ENCODE results near the gene LYZL1.
"Not testable (repeated sequence)": the region's sequence is repeated elsewhere in the genome, so short reads cannot be mapped to it uniquely, and the experiment has no call there.

The LYZL1 gene

GRCh38 chr10:29288906-29289305 lies at the start of gene LYZL1:
LYZL1 (plus strand) TSS chr10:29289070; CDS start chr10:29291868, 2,798 bp downstream.
- H3K27ac ChIP-seq; H3K4me3 ChIP-seq; DNase-seq (ENCODE audit: low spot score): not testable (repeated sequence)

GRCh38 chr10:29239569-29240472 lies 49.0 kb upstream of the LYZL1 start:
- H3K27ac ChIP-seq: no peak overlapping the region
- no peak overlapping the region for H3K4me3 ChIP-seq
- TF ChIP-seq CTCF (IDR thresholded peaks at IDR 0.05): no peak
- no peak for DNase-seq (ENCODE audit: low spot score)

DNA sequence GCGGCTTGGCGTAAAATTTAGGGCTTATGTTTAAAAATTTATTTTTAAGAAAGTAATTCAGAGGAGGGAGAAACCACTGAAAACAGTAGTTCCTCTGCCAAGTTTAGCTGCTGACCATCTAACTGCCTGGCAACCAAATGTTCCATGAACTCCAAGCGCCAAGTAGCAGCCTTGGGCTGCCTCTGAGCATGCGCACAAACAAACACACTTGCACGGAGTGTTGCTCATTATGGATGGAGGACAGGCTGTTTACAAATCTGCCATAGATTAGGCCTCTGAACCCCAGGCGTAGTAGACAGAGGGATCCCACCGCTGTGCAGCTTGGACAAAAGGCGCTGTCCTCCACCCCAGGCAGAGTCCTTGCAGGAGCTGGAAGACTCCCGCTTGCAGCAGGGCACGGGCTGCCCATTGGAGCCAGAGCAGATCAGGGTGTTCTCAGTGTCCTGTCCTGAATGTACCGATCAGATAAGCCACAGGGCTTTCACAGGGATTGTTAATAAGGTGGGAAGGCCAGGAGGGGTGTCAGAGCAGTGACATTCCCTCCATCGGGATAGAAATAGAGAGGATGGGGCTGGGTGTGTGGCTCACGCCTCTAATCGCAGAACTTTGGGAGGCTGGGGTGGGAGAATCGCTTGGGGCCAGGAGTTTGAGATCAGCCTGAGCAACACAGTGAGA lies 47.7 kb upstream of the LYZL1 start:
- no peak for DNase-seq (ENCODE audit: low spot score)
- no peak overlapping the region for H3K4me3 ChIP-seq
- H3K27ac ChIP-seq: no peak overlapping the region
- no peak for TF ChIP-seq CTCF (IDR thresholded peaks at IDR 0.05)

DNA sequence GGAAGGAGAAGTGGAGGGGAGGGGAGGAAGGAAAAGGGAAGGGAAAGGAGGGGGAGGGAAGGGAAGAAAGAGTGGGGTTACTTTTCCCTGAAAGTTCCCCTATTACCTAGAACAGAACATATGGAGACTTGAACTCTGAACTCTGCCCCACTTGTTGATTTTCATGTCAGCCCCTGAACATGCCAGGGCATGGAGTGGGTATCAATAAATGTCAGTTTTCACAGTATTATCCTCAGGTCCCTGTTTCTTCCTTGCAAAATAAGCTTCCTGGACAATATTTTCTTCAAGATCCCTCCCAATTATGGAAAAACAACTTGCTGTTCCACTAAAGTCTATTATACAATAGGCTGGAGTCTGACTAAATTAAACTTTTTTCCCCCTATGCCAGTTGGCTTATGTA lies 46.9 kb upstream of the LYZL1 start:
- H3K27ac ChIP-seq: no peak overlapping the region
- no peak for DNase-seq (ENCODE audit: low spot score)
- no peak overlapping the region for H3K4me3 ChIP-seq
- no peak for TF ChIP-seq CTCF (IDR thresholded peaks at IDR 0.05)

DNA sequence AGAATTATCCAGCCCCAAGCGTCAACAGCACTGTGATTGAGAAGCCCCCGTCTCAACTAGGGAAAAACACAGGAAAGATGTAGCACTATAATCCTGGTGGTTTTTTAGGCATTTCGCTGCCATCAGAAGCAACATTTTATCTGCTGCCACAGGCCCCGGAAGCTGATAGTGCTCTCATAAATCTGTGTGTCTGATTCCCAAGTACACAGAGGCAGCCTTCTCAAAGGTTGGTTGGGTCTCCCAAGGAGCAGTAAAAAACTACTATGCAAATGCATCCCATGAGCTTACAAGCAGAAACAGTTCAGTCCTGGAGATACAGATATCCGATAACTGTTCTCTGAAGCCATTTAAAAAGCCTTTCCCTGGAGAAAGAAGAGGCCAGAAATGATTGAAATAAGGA lies 45.8 kb upstream of the LYZL1 start:
- TF ChIP-seq CTCF (IDR thresholded peaks at IDR 0.05): no peak
- Histone ChIP-seq H3K4me3 (no peak overlapping the region), H3K27ac (no peak overlapping the region)
- no peak for DNase-seq (ENCODE audit: low spot score)

- Histone ChIP-seq H3K27ac (no peak overlapping the region), H3K4me3 (no peak overlapping the region)
- TF ChIP-seq CTCF (IDR thresholded peaks at IDR 0.05): no peak
- no peak for DNase-seq (ENCODE audit: low spot score)
Observed at GRCh38 chr10:29243750-29244149, 45.1 kb upstream of the LYZL1 start.

DNA sequence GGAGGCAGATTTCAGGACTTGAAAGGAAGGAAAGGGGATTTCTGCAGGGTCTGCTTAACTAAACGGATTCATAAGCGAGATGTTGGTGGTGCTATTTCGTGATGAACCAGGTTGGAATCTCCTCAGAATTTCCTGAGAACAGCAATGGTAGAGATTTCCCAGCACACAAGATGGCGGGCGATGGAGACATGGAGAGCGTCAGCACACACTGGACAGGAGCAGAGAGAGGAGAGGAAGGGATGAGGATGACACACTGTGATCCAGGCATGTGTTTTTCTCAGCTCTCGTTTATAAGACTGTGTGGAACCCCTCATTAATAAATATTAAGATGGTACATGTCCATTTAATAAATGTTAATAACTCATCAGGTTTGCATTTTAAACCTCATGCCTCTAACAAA lies 43.9 kb upstream of the LYZL1 start:
- no peak for DNase-seq (ENCODE audit: low spot score)
- H3K27ac ChIP-seq: no peak overlapping the region
- no peak overlapping the region for H3K4me3 ChIP-seq
- no peak for TF ChIP-seq CTCF (IDR thresholded peaks at IDR 0.05)
